ENCODE results near the gene PARD3B.

Gene PARD3B

DNA sequence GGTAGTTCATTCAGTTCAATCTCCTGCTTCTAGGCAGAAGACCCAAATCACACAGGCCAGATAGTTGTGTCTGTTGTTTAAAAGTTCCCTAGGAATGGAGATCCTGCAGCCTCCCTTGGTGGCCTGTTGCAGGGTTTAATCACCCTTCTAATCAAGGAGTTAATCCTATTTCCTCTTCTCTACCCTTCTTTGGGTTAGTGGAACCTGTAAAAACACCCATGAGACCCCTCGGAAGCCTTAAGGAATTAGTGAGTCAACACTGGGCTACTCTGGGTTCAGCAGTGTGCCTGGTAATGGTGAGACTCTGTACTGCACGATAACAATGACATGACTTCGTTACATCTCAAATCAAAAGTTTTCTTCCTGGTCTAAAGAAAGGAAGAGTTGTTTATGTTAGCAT is 919.4 kb downstream of the PARD3B start:
- TF ChIP-seq, protein P1, sequence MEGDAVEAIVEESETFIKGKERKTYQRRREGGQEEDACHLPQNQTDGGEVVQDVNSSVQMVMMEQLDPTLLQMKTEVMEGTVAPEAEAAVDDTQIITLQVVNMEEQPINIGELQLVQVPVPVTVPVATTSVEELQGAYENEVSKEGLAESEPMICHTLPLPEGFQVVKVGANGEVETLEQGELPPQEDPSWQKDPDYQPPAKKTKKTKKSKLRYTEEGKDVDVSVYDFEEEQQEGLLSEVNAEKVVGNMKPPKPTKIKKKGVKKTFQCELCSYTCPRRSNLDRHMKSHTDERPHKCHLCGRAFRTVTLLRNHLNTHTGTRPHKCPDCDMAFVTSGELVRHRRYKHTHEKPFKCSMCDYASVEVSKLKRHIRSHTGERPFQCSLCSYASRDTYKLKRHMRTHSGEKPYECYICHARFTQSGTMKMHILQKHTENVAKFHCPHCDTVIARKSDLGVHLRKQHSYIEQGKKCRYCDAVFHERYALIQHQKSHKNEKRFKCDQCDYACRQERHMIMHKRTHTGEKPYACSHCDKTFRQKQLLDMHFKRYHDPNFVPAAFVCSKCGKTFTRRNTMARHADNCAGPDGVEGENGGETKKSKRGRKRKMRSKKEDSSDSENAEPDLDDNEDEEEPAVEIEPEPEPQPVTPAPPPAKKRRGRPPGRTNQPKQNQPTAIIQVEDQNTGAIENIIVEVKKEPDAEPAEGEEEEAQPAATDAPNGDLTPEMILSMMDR (IDR thresholded peaks at IDR 0.05; ENCODE audit: insufficient read depth, low read depth, low read length, missing control alignments) = no peak
- no peak overlapping the region for H3K4me3 ChIP-seq (ENCODE audit: low read depth, low read length)
- no peak for DNase-seq (ENCODE audit: low read depth)

DNA sequence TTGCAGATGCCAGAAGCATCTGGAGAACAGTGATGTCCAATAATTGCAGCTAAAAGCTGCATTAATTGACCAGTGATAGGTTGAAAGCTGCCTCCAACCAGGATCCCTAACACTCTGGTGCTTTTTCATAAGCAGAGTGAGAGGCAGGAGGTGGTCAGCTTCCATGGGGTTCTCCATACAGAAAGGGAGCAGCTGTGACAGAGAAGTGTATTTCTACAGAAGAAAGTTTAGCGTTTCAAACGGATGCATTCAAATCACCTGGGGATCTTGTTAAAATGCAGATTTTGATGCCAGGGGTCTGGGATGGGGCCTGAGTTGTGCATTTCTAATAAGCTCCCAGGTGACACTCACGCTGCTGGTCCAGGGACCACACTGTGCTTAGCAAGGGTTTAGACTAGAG is 920.5 kb downstream of the PARD3B start:
- TF ChIP-seq, protein P1 (IDR thresholded peaks at IDR 0.05; ENCODE audit: insufficient read depth, low read depth, low read length, missing control alignments) = no peak
- no peak for DNase-seq (ENCODE audit: low read depth)
- no peak overlapping the region for H3K4me3 ChIP-seq (ENCODE audit: low read depth, low read length)

DNA sequence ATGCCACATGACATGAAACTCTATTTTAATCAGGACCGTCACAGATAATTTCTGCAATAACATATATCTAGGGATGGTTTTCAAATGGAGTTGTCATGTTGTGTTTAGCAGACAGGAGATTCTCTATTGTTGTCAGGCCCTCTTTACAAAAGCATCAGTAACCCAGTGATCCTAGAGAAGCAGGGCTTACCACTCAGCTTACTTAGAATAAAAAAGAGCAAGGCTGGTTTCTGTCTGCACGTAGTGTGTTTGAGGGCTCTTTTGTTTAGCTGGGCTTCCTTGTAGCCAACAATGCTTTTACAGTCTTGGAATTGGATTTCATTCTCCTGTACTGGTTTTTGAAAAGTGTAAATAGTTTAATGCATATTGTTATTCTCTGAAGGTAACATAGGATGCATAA is 926.5 kb downstream of the PARD3B start:
- DNase-seq (ENCODE audit: low read depth) = no peak
- no peak overlapping the region for H3K4me3 ChIP-seq (ENCODE audit: low read depth, low read length)
- TF ChIP-seq, protein P1 (IDR thresholded peaks at IDR 0.05; ENCODE audit: insufficient read depth, low read depth, low read length, missing control alignments) = no peak

DNA sequence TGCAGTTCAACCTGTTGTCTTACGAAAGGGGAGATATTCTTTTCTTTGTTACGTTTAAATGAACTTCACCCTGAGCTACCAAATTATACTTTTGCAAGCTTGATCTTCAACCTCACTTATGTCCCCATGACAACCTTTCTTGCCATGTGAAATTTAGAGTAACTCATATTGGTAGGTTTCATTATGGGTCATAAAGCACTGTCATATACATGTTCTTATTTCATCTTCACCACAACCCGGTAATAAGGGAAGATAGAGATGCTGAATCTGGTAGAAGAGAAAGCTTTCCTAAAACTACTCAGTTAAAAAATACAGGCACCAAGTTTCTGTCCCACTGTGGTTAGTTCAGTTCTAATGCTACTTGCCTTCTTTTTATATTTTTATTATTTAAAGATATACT is 928.5 kb downstream of the PARD3B start:
- DNase-seq (ENCODE audit: low read depth) = peak; percentile 7
- TF ChIP-seq, protein P1 (IDR thresholded peaks at IDR 0.05; ENCODE audit: insufficient read depth, low read depth, low read length, missing control alignments) = no peak
- H3K4me3 ChIP-seq (ENCODE audit: low read depth, low read length) = no peak overlapping the region

DNA sequence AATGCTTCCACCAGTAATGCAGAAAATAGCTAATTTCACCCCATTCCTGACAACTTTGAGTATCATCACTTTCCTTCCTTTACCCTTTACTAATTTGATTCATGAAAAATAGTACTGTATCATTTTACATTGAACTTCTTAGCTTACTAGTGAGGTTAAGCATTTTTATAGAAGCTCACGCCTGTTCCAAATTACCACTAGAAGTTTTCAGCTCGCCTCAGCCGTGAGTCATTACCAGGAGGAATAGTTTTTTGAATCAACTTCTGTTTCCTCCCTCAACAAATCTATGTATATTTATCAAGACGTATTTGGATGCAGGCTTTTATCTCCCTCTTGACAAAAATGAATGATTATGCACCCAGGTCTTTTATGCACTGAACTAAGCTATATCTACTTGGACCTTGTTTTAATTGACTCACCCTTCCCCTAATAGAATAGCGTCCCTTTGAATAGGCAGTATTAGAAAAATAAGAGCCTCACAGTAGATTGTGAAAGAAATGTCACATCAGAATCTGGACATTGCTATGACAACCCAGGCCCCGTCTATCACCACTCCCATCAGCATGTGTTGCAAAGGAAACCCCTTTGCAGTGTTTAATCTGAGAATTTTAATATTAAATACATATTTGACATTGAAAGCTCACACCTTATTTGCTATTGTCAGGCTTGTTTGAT is 929.6 kb downstream of the PARD3B start:
- no peak overlapping the region for H3K4me3 ChIP-seq (ENCODE audit: low read depth, low read length)
- no peak for DNase-seq (ENCODE audit: low read depth)
- TF ChIP-seq, protein P1 (IDR thresholded peaks at IDR 0.05; ENCODE audit: insufficient read depth, low read depth, low read length, missing control alignments) = no peak

DNA sequence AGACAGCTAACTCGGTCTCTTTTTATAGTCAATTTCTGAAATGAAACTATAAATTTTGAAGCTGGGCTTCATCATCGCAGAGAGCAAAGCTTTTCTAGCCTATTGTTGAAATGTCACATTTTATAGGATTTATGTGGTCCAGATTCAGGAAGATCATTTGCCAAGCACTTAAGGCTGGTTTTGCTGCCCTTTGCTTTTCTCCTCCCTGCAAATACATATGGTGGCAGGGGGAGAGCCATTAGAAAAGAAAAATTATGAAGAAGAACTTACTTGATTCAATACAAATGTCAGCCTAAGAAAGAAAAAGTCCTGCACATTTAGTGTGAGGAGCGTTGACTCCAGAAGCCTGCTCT is 930.1 kb downstream of the PARD3B start:
- no peak overlapping the region for H3K4me3 ChIP-seq (ENCODE audit: low read depth, low read length)
- DNase-seq (ENCODE audit: low read depth) = no peak
- TF ChIP-seq, protein P1 (IDR thresholded peaks at IDR 0.05; ENCODE audit: insufficient read depth, low read depth, low read length, missing control alignments) = no peak

All from GM12865 (cell line).